Fibroblast of the aortic adventitia (primary cell): ENCODE data around the gene ZNF317. TPM values are rescaled to one million over a fixed set of nuclear protein-coding genes. Genes with fewer than 3 reads are reported as not detected.

Experiments
- DNase-seq: peaks from one replicate; pipeline ENCODE4 v3.0.0-alpha.2; 2010; ENCODE audit warnings: low read depth
- H3K4me3 ChIP-seq: 2 replicates; pipeline ENCODE4 v1.5.1; 2011; ENCODE audit warnings: low read depth, mild to moderate bottlenecking, control low read depth, low read length, moderate library complexity
- total RNA-seq: library from RNA; depleted of rRNA; stranded (reverse); fragments of >200 nt; gene quantifications from 2 replicates; pipeline ENCODE4 v1.2.3, GENCODE V29; 2012; ENCODE audit warnings: low replicate concordance
- TF ChIP-seq, protein P1 (sequence below): IDR thresholded peaks from 2 replicates; pipeline ENCODE4 v1.5.1; 2011; ENCODE audit warnings: mild to moderate bottlenecking, low read length, control low read depth, inconsistent platforms; ENCODE audit not compliant: insufficient read depth

The ZNF317 gene
- total RNA-seq, 1 donor, result 18.9 TPM

DNA sequence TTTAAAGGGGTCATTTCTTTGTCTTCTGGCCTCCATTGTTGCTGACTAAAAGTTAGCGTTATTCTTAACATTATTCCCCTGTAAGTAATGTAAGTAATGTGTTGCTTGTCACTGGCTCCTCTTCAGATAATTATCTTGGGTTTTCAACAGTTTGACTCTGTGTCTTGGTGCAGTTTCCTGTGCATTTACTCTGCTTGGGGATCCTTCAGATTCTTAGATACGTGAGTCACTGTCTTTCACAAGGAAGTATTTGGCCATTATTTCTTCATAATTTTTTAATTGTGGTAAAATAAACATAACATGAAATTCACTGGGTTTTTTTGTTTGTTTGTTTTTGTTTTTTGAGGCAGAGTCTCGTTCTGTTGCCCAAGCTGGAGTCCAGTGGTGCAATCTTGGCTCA lies 25.1 kb downstream of the ZNF317 start:
- TF ChIP-seq, protein P1, sequence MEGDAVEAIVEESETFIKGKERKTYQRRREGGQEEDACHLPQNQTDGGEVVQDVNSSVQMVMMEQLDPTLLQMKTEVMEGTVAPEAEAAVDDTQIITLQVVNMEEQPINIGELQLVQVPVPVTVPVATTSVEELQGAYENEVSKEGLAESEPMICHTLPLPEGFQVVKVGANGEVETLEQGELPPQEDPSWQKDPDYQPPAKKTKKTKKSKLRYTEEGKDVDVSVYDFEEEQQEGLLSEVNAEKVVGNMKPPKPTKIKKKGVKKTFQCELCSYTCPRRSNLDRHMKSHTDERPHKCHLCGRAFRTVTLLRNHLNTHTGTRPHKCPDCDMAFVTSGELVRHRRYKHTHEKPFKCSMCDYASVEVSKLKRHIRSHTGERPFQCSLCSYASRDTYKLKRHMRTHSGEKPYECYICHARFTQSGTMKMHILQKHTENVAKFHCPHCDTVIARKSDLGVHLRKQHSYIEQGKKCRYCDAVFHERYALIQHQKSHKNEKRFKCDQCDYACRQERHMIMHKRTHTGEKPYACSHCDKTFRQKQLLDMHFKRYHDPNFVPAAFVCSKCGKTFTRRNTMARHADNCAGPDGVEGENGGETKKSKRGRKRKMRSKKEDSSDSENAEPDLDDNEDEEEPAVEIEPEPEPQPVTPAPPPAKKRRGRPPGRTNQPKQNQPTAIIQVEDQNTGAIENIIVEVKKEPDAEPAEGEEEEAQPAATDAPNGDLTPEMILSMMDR, result no peak
- H3K4me3 ChIP-seq, result no peak overlapping the region
- no peak for DNase-seq

DNA sequence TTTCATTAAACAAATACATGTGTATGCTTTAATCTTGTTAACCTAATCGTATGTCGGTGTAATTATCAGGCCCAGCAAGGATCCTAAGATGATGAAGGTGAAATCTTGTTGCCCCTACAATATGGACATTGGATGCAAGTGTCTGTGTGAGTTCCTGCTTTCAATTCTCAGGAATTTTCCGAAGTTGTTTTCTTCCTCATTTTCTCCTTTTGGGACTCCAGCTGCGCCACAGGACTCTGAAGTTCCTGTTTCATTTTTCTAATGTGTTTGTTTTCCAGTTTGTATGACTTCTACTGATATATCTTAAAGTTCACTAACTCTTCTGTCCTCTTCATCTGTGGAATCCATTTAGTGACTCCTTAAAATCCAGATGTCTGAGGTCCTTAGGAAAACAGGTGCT lies 26.6 kb downstream of the ZNF317 start:
- TF ChIP-seq, protein P1, result no peak
- no peak for DNase-seq
- no peak overlapping the region for H3K4me3 ChIP-seq

DNA sequence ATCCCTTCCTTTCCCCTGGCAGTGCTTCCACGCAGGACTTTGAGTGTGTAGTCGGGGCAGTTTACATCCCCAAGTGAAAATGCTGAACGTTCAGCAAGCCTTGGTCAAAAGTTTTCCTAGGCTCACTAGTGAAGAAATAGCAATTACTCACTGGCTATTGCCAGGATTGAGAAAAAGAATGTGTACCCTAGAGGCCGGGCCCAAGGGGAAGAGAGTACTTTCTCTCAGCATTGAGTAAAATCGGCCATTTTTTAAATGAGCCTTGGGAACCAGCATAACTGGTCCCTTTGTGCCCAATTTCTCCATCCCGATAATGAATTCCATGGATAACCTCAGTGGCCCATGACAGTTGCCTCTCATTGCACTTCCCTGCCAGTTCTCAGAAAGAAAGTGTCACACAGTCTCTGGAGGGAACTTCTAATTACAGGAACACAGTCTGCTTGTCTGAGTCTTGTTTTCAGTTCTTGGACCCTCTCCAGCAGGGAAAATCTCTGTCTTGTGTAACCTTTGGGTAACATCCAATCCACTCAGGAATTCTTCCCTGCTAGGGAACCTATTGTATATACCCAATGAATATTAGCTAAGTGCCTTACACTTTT lies 31.3 kb downstream of the ZNF317 start:
- DNase-seq, result peak; percentile 1
- no peak overlapping the region for H3K4me3 ChIP-seq
- TF ChIP-seq, protein P1, result no peak

DNA sequence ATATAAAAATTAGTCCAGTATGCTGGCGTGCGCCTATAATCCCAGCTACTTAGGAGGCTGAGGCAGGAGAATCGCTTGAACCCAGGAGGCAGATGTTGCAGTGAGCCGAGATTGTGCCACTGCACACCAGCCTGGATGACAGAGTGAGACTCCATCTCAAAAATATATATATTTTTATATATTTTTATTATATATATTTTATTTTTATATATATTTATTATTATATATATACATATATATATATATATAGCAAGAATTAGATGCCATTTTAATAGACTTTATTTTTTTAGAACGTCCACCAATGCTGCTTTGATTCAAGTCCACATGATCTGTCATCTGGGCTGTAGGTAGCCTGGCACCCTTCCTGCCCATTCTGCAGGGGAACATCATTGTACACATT lies 35.1 kb downstream of the ZNF317 start:
- TF ChIP-seq, protein P1, result no peak
- no peak overlapping the region for H3K4me3 ChIP-seq
- DNase-seq, result no peak

DNA sequence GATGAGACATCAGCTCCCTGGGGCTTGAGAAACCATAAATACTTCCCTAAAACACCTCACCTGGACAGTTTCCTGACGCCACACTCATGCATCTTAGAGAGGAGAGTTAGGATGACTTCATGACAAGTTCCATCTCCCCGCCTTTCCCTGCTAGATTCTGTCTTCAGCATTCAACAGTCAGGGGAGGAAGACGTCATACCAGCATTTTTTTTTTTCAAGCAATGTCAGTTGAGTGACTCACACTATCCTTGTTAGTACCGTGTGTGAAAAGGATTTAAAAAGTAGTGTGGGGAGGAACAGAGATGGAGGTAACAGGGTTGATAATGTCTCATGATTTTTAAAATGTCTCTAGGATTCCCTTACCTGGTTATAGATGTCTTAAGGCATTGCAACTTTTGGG lies 38.7 kb downstream of the ZNF317 start, which contains the start of gene OR7D2:
OR7D2 (plus strand) TSS at position 79 of the 400 bp plus-strand sequence. CDS start 6,803 bp downstream, outside the sequence.
- DNase-seq, result no peak
- TF ChIP-seq, protein P1, result no peak

DNA sequence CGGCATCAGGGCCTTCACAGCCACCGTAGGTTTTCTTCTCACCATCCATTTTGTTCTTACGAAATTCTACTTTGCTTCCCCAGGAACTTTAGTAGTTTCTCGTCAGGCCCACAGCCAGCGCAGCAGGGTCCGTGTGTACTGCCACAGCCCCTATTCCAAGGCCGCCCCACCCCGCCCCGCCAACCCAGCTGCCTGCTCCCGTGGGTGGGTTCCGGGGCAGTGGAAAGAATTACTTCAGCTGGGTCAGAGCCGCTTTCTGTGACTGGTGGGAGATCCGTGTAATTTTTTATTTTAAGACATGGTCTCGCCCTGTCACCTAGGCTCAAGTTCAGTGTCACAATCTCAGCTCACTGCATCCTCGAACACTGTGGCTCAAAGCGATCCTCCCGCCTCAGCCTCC lies 42.8 kb downstream of the ZNF317 start:
- no peak overlapping the region for H3K4me3 ChIP-seq
- TF ChIP-seq, protein P1, result no peak
- no peak for DNase-seq

More for the DNA sequence above, 38.7 kb downstream of the ZNF317 start, which contains the start of gene OR7D2:
- no peak within 1 kb of the TSS for H3K4me3 ChIP-seq

DNA sequence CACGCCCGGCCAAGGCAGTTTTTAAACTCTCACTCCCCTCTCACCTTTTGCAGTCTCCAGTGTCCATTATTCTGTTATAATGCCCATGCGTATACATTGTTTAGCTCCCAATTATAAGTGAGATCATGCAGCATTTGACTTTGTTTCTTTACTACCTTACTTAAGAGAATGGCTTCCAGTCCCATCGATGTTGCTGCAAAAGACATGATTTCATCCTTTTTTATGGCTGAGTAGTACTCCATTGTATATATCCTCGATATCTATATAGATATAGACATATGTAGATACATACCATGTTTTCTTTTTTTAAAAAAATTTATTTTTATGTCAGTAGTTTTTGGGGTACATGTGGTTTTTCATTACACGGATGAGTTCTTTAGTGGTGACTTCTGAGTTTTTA lies 47.0 kb downstream of the ZNF317 start:
- TF ChIP-seq, protein P1, result no peak
- no peak for DNase-seq
- H3K4me3 ChIP-seq, result no peak overlapping the region
